ENCODE results near the gene ELL2. TPM values are rescaled to one million over a fixed set of nuclear protein-coding genes. Genes with fewer than 3 reads are reported as not detected.
A peak's percentile ranks its signal among the peaks of the same experiment; 100 is the strongest.

The ELL2 gene
- total and polyA plus RNA-seq, 2 of the 13 experiments (the other 11 are each of a cell fraction or from before 2014, with no cell fraction given): 78.9 to 97.1 TPM

GRCh38 chr5:95857185-95857945 lies 104.3 kb downstream of the ELL2 start (continued):
- TF ChIP-seq PRDM4 (CRISPR knock-in tag; IDR thresholded peaks at IDR 0.05; ENCODE audit: borderline replicate concordance) (no peak), ZNF781 (CRISPR knock-in tag; IDR thresholded peaks at IDR 0.05; ENCODE audit: borderline replicate concordance, not compliant biosample characterization) (peak; percentile 88), ZNF136 (CRISPR knock-in tag; IDR thresholded peaks at IDR 0.05; ENCODE audit: low read depth) (0 out of 2 replicates have a peak, but pooled peaks have one; percentile 39), ZZZ3 (CRISPR knock-in tag; IDR thresholded peaks at IDR 0.05; ENCODE audit: borderline replicate concordance) (no peak), SRY (CRISPR knock-in tag; IDR thresholded peaks at IDR 0.05) (peak; percentile 83; the same call in 1 of the 2 replicates)

- in situ Hi-C loops (cut with HindIII; ENCODE audit: extremely low pct_ligation_motif_present, low pct_unique_long_range_greater_than_20kb): loop anchor here (5.0 kb wide), 2 partner anchors 101 to 481 kb away; no protein-coding TSS in a partner anchor
- peaks cover 53% of the 10 kb centered on the region for H3K4me1 ChIP-seq (ENCODE audit: insufficient read depth, low read length)
- no peak for FAIRE-seq
- TF ChIP-seq ZNF354B (CRISPR knock-in tag; IDR thresholded peaks at IDR 0.05): no peak
- no peak for TF ChIP-seq PLRG1 (conservative IDR thresholded peaks at IDR 0.05)
- TF ChIP-seq ATAD3A (CRISPR knock-in tag; IDR thresholded peaks at IDR 0.05): no peak
- TF ChIP-seq KDM3A (CRISPR knock-in tag; IDR thresholded peaks at IDR 0.05; ENCODE audit: low read depth): no peak
- no peak for TF ChIP-seq KDM4B (CRISPR knock-in tag; IDR thresholded peaks at IDR 0.05)
- TF ChIP-seq HMG20B (CRISPR knock-in tag; conservative IDR thresholded peaks at IDR 0.05): no peak
- TF ChIP-seq NFATC3 (CRISPR knock-in tag; IDR thresholded peaks at IDR 0.05): no peak
- TF ChIP-seq HNRNPUL1 (IDR thresholded peaks at IDR 0.05; ENCODE audit: low read depth, low read length): no peak
- no peak for TF ChIP-seq MED8 (CRISPR knock-in tag; IDR thresholded peaks at IDR 0.05; ENCODE audit: insufficient replicate concordance)
- no peak for TF ChIP-seq ZSCAN21 (CRISPR knock-in tag; IDR thresholded peaks at IDR 0.05; ENCODE audit: borderline replicate concordance)
- no peak for TF ChIP-seq FOXA3 (CRISPR knock-in tag; IDR thresholded peaks at IDR 0.05)
- no peak for TF ChIP-seq PRDM15 (CRISPR knock-in tag; IDR thresholded peaks at IDR 0.05)
Observed at GRCh38 chr5:95856501-95856981, 105.1 kb downstream of the ELL2 start.

More at GRCh38 chr5:95856501-95856981, 105.1 kb downstream of the ELL2 start:
- DNase-seq (ENCODE audit: low spot score) (no peak), ATAC-seq (no peak)
- no TSS peak for BruUV-seq (replicated peaks)
- Histone ChIP-seq H3K36me3 (replicated peaks in 1 of 2; ENCODE audit: control insufficient read depth in 1 of 2, insufficient read depth in 2 of 2, low read length in 2 of 2) (no peaks in the 10 kb centered on the region), H3K4me3 (replicated peaks in 1 of 3; ENCODE audit: insufficient read depth in 1 of 3, low read depth in 2 of 3, low read length in 3 of 3) (no peak overlapping the region), H3K27me3 (ENCODE audit: control insufficient read depth in 1 of 2, insufficient read depth in 2 of 2, low read length in 2 of 2) (no peaks in the 10 kb centered on the region), H3K4me2 (ENCODE audit: low read depth, low read length) (no peak overlapping the region), H3K79me2 (ENCODE audit: insufficient read depth, low read length) (peaks cover 9% of the 10 kb centered on the region), H3K9ac (ENCODE audit: insufficient read depth, low read depth, low read length) (no peak overlapping the region), H2AFZ (ENCODE audit: low read length) (no peak overlapping the region), H3K9me3 (ENCODE audit: low read length) (no peaks in the 10 kb centered on the region), H4K20me1 (ENCODE audit: insufficient read depth, low read length) (no peaks in the 10 kb centered on the region), H3K27ac (ENCODE audit: extremely low read length, insufficient read depth, low read length) (no peak overlapping the region)
- CTCF ChIA-PET (ENCODE audit: low intra/inter-chr PET ratio, low total read pairs): no interaction called here
- intact Hi-C loops (cut with micrococcal nuclease; ENCODE audit: unreplicated experiment): loop anchor here (5.0 kb wide), 2 partner anchors 261 to 481 kb away; no protein-coding TSS in a partner anchor
- 81% methylated on average over 7 of the region's 7 CpGs for WGBS (ENCODE audit: low lambda C conversion rate)
- POLR2A ChIA-PET: interaction anchor here (1.0 to 4.4 kb wide), 6 partner anchors 9 to 480 kb away, joined by 3 to 32 read pairs (median 7); partner anchors contain the start of gene GLRX

Measured in HepG2 (cell line).